K562 (cell line): ENCODE results near the gene ARMH4. TPM values are rescaled to one million over a fixed set of nuclear protein-coding genes. Genes with fewer than 3 reads are reported as not detected.

Experiments
- ATAC-seq: fragments of 200-7000 bp; cut with Tn5 transposase; 3 replicates; pipeline ENCODE4 v1.9.1; 2020; ENCODE audit warnings: moderate library complexity
- BruUV-seq: library from RNA; stranded (reverse); fragments of 400-500 nt; replicated peaks from 2 replicates; lab custom pipeline; 2021; lab: Mats Ljungman, UMichigan
- CTCF ChIA-PET: fragments of 300-600 bp; formaldehyde crosslinking; extraction: SDS; loops from one replicate; lab custom pipeline; 2021; ENCODE audit warnings: low intra/inter-chr PET ratio; lab: Yijun Ruan, JAX
- POLR2A ChIA-PET: fragments of 300-600, 350-650 bp; sonication (Branson Sonifier 250); formaldehyde crosslinking; extraction: SDS; loops from one replicate; lab custom pipeline; 2021; ENCODE audit warnings: antibody characterized with exemption, inconsistent platforms; lab: Yijun Ruan, JAX
- DNase-seq, 4 experiments: peaks; one replicate each; pipeline versions ENCODE4 v3.0.0 to v3.0.0-alpha.2; 2011 to 2018; ENCODE audit warnings: low spot score in 3 of 4, mixed read lengths in 3 of 4; ENCODE audit errors: extremely low read depth in 1 of 4
- FAIRE-seq: peaks from 2 replicates; lab custom pipeline; 2011; peaks lifted over from hg19 to GRCh38; lab: Jason Lieb, UNC
- H2AFZ ChIP-seq: 2 replicates; pipeline ENCODE4 v1.6.0; 2011; ENCODE audit warnings: low read depth, low read length, control low read depth, inconsistent platforms
- H3K27ac ChIP-seq: fragments of 200-600 bp; 3 replicates; pipeline ENCODE4 v1.8.0; 2011; ENCODE audit warnings: low read depth, mild to moderate bottlenecking, control low read depth, inconsistent platforms, low read length, moderate library complexity, mixed read lengths; ENCODE audit errors: extremely low read depth
- H3K27me3 ChIP-seq, 2 experiments: fragments of 300-600 bp in 1 of 2; 2 replicates in 1 of 2; 3 replicates in 1 of 2; pipeline versions ENCODE4 v1.6.0 to v1.8.0; 2011; ENCODE audit warnings: inconsistent platforms in 2 of 2, low read length in 2 of 2, mild to moderate bottlenecking in 1 of 2, mixed read lengths in 1 of 2, moderate library complexity in 1 of 2; ENCODE audit not compliant: control insufficient read depth in 2 of 2, insufficient read depth in 2 of 2
- H3K36me3 ChIP-seq: fragments of 300-600 bp; 3 replicates; pipeline ENCODE4 v1.8.0; 2011; ENCODE audit warnings: mild to moderate bottlenecking, low read length, inconsistent platforms; ENCODE audit not compliant: control insufficient read depth, insufficient read depth
- H3K4me1 ChIP-seq, 2 experiments: fragments of 200-600 bp in 1 of 2; replicated peaks in 1 of 2; 2 replicates in 1 of 2; 3 replicates in 1 of 2; pipeline versions ENCODE4 v1.5.1 to v1.8.0; 2011; ENCODE audit warnings: inconsistent platforms in 2 of 2, low read length in 2 of 2, mild to moderate bottlenecking in 1 of 2, mixed read lengths in 1 of 2, moderate library complexity in 1 of 2; ENCODE audit not compliant: control insufficient read depth in 2 of 2, insufficient read depth in 2 of 2
- H3K4me2 ChIP-seq: 2 replicates; pipeline ENCODE4 v1.6.1; 2011; ENCODE audit warnings: low read length, control low read depth, inconsistent platforms, mixed read lengths; ENCODE audit not compliant: insufficient read depth
- H3K4me3 ChIP-seq: fragments of 200-600 bp; sonication (generic), shearing (Covaris generic); 2 replicates; pipeline ENCODE4 v1.5.1; 2016; ENCODE audit warnings: control low read depth, inconsistent platforms
- H3K79me2 ChIP-seq: fragments of 200-600 bp; 3 replicates; pipeline ENCODE4 v1.8.0; 2011; ENCODE audit warnings: low read length, inconsistent platforms; ENCODE audit not compliant: control insufficient read depth, insufficient read depth
- H3K9ac ChIP-seq, 2 experiments: 2 replicates each; pipeline versions ENCODE4 v1.6.0 to v1.6.1; 2011; ENCODE audit warnings: low read depth in 2 of 2, low read length in 2 of 2, control low read depth in 1 of 2, inconsistent platforms in 1 of 2, mild to moderate bottlenecking in 1 of 2, mixed read lengths in 1 of 2; ENCODE audit not compliant: insufficient read depth in 1 of 2
- H3K9me1 ChIP-seq: one replicate; pipeline ENCODE4 v1.6.0; 2011; ENCODE audit warnings: inconsistent platforms, mild to moderate bottlenecking, low read length, moderate library complexity; ENCODE audit not compliant: control insufficient read depth, insufficient read depth
- H3K9me3 ChIP-seq: replicated peaks from 2 replicates; pipeline ENCODE4 v1.5.1; 2011; ENCODE audit warnings: low read depth, low read length, inconsistent platforms; ENCODE audit not compliant: control insufficient read depth, insufficient read depth
- H4K20me1 ChIP-seq: replicated peaks from 2 replicates; pipeline ENCODE4 v1.6.1; 2011; ENCODE audit warnings: low read length, inconsistent platforms, mixed read lengths; ENCODE audit not compliant: control insufficient read depth, insufficient read depth
- ARID2 ChIP-seq: fragments of 450-650 bp; IDR thresholded peaks from 2 replicates; pipeline ENCODE4 v1.6.1; 2017; ENCODE audit warnings: antibody characterized with exemption, mild to moderate bottlenecking
- DPF2 ChIP-seq: fragments of 450-650 bp; IDR thresholded peaks from 2 replicates; pipeline ENCODE4 v1.6.1; 2016
- HINFP ChIP-seq: fragments of 450-650 bp; conservative IDR thresholded peaks from 2 replicates; pipeline ENCODE4 v1.6.1; 2016; ENCODE audit warnings: missing genetic modification characterization, low read depth, mild to moderate bottlenecking, control low read depth, missing compliant biosample characterization
- PHF20 ChIP-seq: fragments of 450-650 bp; IDR thresholded peaks from 2 replicates; pipeline ENCODE4 v1.6.1; 2018; ENCODE audit not compliant: partially characterized antibody
- SIRT6 ChIP-seq: IDR thresholded peaks from one replicate; pipeline ENCODE4 v1.6.1; 2012; ENCODE audit warnings: low read depth, mild to moderate bottlenecking, control low read depth, inconsistent platforms, low read length, moderate library complexity
- ZNF217 ChIP-seq: sonication (generic); formaldehyde crosslinking; IDR thresholded peaks from 2 replicates; pipeline ENCODE4 v1.8.0; 2022; ENCODE audit warnings: mild to moderate bottlenecking, missing genetic modification reagents
- WGBS: fragments of 100-300 bp; shearing (Covaris generic); methylation state at CpG from one replicate; pipeline ENCODE4 v1.1.6; 2016; ENCODE audit warnings: low coverage, mixed read lengths; ENCODE audit not compliant: insufficient coverage; ENCODE audit errors: missing lambda C conversion rate; 5-methylcytosine and 5-hydroxymethylcytosine counted together
- in situ Hi-C: fragments of 300-500 bp; cut with MboI; formaldehyde crosslinking; loops from 4 replicates; pipeline ENCODE4 v1.15.0; 2018; ENCODE audit warnings: inconsistent platforms, mixed read lengths
- intact Hi-C: fragments of 100-400 bp; cut with micrococcal nuclease; formaldehyde crosslinking; loops from 2 replicates; pipeline ENCODE4 v1.14.2; 2022
- polyA plus RNA-seq, 8 experiments: library from polyadenylated mRNA; depleted of rRNA in 4 of 8; stranded (reverse) in 5 of 8; unstranded in 3 of 8; fragments of >200 nt; fragmentation: Nextera tagmentation in 2 of 8; fragmentation: Illumina TruSeq in 1 of 8; extraction: Ambion mirVana in 2 of 8; extraction: Trizol in 1 of 8; gene quantifications; 2 replicates each; pipeline versions ENCODE4 v1.2.1 to v1.2.3, GENCODE V29; 2011 to 2014; ENCODE audit warnings: inconsistent platforms in 1 of 8, missing spikeins in 1 of 8
- total RNA-seq, 7 experiments: library from RNA; depleted of rRNA in 6 of 7; stranded (reverse); fragments of >200 nt in 6 of 7; fragmentation: Illumina TruSeq in 2 of 7; extraction: Trizol in 2 of 7; gene quantifications; 2 replicates each; pipeline versions ENCODE4 v1.2.1 to v1.2.3, GENCODE V29; 2011 to 2021; ENCODE audit warnings: low replicate concordance in 1 of 7
- TF ChIP-seq, protein P1 (sequence below): fragments of 450-650 bp; IDR thresholded peaks from 2 replicates; pipeline ENCODE4 v1.7.0; 2016; ENCODE audit warnings: borderline replicate concordance

The ARMH4 gene
- total and polyA plus RNA-seq, 9 of the 15 experiments (the other 6 are each of a cell fraction or from before 2014, with no cell fraction given), result 0.06 to 0.98 (median 0.07) TPM; not detected in 2

DNA sequence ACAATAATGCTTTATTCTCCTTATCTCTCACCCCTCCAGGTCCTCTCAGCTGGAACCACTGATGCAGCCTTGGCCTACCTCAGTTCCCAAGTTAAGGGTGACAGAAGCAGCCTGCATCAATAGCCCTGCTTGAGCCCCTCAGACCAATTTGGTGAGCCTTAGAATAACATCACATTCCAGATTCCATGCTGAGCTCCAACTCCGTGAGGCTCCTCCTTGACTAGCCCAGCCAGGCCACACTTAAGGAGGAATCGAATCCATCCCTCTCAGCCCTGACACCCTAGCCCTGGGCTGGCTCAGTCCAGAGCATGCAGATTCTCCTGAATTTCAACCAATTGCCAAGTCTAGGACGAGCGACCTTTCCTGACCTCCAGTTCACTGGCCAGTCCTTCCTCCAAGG lies 91.1 kb downstream of the ARMH4 start:
- in situ Hi-C loops, result loop anchor here (25.0 kb wide), 1 partner anchor 1574 kb away; no protein-coding TSS in a partner anchor
- H4K20me1 ChIP-seq, result no peaks in the 10 kb centered on the region
- POLR2A ChIA-PET, result no interaction called here

More for the DNA sequence above, 91.1 kb downstream of the ARMH4 start:
- ATAC-seq (no peak), FAIRE-seq (no peak)
- no TSS peak for BruUV-seq
- Histone ChIP-seq H3K9me3 (no peaks in the 10 kb centered on the region), H3K4me1 (no peaks in the 10 kb centered on the region), H3K36me3 (no peaks in the 10 kb centered on the region), H2AFZ (no peak overlapping the region), H3K4me3 (no peak overlapping the region), H3K4me2 (no peak overlapping the region), H3K79me2 (no peaks in the 10 kb centered on the region)
- CTCF ChIA-PET, result no interaction called here
- intact Hi-C loops, result no loop called here
- TF ChIP-seq, protein P1, sequence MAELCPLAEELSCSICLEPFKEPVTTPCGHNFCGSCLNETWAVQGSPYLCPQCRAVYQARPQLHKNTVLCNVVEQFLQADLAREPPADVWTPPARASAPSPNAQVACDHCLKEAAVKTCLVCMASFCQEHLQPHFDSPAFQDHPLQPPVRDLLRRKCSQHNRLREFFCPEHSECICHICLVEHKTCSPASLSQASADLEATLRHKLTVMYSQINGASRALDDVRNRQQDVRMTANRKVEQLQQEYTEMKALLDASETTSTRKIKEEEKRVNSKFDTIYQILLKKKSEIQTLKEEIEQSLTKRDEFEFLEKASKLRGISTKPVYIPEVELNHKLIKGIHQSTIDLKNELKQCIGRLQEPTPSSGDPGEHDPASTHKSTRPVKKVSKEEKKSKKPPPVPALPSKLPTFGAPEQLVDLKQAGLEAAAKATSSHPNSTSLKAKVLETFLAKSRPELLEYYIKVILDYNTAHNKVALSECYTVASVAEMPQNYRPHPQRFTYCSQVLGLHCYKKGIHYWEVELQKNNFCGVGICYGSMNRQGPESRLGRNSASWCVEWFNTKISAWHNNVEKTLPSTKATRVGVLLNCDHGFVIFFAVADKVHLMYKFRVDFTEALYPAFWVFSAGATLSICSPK, result no peak
- TF ChIP-seq DPF2 (no peak), PHF20 (no peak), HINFP (tag) (no peak), SIRT6 (no peak), ARID2 (no peak), ZNF217 (CRISPR knock-in tag) (no peak)
- TF ChIP-seq, all 486 proteins: peak for 0
- 0% methylated on average over 4 of the region's 4 CpGs for WGBS
- no peaks in the 10 kb centered on the region; a peak in 1 of 5 replicates for H3K27me3 ChIP-seq
- no peak for DNase-seq
- no peak overlapping the region for H3K9ac ChIP-seq
- no peak overlapping the region for H3K27ac ChIP-seq
- H3K9me1 ChIP-seq, result no peaks in the 10 kb centered on the region
